Fibroblast of villous mesenchyme (primary cell): ENCODE measurements around the gene ENDOU. TPM values are rescaled to one million over a fixed set of nuclear protein-coding genes. Genes with fewer than 3 reads are reported as not detected.
"Not testable (repeated sequence)": the region's sequence is repeated elsewhere in the genome, so short reads cannot be mapped to it uniquely, and the experiment has no call there.

Source experiments
- DNase-seq: peaks from one replicate; pipeline ENCODE4 v3.0.0-alpha.2; 2010; ENCODE audit warnings: low read depth
- H3K4me3 ChIP-seq: 2 replicates; pipeline ENCODE4 v1.5.1; 2011; ENCODE audit warnings: low read depth, mild to moderate bottlenecking, low read length
- total RNA-seq: library from RNA; depleted of rRNA; stranded (reverse); fragments of >200 nt; gene quantifications from 2 replicates; pipeline ENCODE4 v1.2.3, GENCODE V29; 2012
- TF ChIP-seq, protein P1 (sequence below): IDR thresholded peaks from 2 replicates; pipeline ENCODE4 v1.5.1; 2012; ENCODE audit warnings: low read depth, mild to moderate bottlenecking, low read length; ENCODE audit not compliant: insufficient read depth

ENDOU gene
- total RNA-seq, 1 donor: not detected

DNA sequence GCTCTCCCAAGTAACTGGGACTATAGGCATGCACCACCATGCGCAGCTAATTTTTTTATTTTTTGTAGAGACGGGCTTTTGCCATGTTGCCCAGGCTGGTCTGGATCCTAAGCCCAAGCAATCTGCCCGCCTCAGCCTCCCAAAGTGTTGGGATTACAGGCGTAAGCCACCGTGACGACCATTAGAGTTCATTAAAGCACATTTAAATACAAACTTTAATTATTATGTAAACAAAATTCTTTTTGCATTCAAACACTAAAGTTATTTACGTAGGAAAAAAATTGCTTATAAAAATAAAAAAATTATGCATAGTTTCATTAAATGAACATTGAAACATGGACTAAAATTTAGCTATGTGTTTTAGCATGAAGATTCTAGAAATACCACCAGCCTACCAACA lies 26.7 kb downstream of the ENDOU start:
- no peak for DNase-seq
- H3K4me3 ChIP-seq: no peak overlapping the region
- TF ChIP-seq, protein P1, sequence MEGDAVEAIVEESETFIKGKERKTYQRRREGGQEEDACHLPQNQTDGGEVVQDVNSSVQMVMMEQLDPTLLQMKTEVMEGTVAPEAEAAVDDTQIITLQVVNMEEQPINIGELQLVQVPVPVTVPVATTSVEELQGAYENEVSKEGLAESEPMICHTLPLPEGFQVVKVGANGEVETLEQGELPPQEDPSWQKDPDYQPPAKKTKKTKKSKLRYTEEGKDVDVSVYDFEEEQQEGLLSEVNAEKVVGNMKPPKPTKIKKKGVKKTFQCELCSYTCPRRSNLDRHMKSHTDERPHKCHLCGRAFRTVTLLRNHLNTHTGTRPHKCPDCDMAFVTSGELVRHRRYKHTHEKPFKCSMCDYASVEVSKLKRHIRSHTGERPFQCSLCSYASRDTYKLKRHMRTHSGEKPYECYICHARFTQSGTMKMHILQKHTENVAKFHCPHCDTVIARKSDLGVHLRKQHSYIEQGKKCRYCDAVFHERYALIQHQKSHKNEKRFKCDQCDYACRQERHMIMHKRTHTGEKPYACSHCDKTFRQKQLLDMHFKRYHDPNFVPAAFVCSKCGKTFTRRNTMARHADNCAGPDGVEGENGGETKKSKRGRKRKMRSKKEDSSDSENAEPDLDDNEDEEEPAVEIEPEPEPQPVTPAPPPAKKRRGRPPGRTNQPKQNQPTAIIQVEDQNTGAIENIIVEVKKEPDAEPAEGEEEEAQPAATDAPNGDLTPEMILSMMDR: no peak

- TF ChIP-seq, protein P1: no peak
- H3K4me3 ChIP-seq: no peak overlapping the region
- DNase-seq: no peak
Measured at GRCh38 chr12:47698055-47698454, 27.2 kb downstream of the ENDOU start.

DNA sequence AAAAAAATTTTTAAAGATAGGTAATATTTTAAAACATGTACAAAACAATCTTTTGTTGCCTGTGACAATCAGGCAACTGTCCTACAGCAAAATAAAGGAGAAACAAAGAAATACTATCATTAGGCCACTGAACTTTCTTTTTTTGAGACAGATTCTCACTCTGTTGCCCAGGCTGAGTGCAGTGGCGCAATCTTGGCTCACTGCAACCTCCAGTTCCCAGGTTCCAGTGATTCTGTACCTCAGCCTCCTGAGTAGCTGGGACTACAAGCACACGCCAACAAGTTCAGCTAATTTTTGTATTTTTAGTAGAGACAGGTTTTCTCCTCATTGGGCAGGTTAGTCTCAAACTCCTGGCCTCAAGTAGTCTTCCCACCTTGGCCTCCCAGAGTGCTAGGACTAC lies 36.1 kb downstream of the ENDOU start:
- TF ChIP-seq, protein P1: no peak

GRCh38 chr12:47687636-47688035 lies 37.7 kb downstream of the ENDOU start:
- H3K4me3 ChIP-seq: no peak overlapping the region
- TF ChIP-seq, protein P1: no peak
- DNase-seq: no peak

More for the DNA sequence above, 36.1 kb downstream of the ENDOU start:
- H3K4me3 ChIP-seq: no peak overlapping the region
- no peak for DNase-seq

DNA sequence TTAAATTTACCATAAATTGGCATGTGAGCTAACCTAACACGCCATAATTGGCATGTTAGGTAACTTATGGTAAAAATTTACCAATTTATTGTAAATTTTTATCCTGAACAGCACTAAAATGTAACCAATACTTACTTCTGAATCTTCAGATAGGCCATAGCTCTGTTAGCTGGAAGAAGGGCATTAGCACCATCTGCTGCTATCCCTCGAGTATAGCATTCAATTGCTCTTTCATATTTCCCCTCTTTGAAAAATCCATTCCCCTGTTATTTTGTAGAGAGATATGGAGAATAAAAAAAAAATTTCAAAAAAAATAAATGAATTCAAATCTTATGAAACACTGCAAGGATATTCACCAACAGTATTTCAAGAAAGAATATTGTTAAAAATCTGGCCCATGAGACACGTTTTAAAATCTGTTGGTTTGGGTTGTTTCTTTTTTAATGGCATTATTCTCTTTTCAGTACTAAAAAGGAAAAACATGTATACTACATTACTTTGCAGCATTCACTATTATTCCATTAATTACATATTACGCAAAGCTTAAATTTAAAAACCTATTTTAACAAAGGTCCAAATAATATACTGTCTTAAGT lies 38.5 kb downstream of the ENDOU start:
- peak; percentile 63 for DNase-seq

GRCh38 chr12:47679785-47680184 lies 45.5 kb downstream of the ENDOU start:
- TF ChIP-seq, protein P1: no peak
- no peak overlapping the region for H3K4me3 ChIP-seq
- no peak for DNase-seq

More for the DNA sequence above, 38.5 kb downstream of the ENDOU start:
- H3K4me3 ChIP-seq: no peak overlapping the region
- TF ChIP-seq, protein P1: peak; percentile 76

DNA sequence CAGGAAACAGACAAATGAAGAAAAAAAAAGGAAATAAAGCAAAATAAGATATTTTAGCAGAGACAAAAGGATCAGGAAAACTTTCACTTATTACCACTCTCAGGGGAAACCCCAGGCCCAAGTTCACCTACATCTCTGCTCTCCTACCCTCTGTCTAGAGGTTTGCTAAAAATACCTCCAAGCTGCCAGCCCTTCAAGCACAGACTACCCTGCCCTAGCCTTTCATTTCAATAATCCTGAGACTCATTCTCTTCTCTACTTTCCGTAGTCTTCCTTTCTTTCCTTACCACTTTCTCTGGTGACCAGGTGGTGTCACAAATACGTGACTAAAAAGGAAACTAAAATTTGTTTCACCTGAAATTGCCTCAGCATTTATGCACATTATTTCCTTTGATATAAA lies 53.2 kb downstream of the ENDOU start:
- TF ChIP-seq, protein P1: no peak
- DNase-seq: no peak
- H3K4me3 ChIP-seq: no peak overlapping the region

DNA sequence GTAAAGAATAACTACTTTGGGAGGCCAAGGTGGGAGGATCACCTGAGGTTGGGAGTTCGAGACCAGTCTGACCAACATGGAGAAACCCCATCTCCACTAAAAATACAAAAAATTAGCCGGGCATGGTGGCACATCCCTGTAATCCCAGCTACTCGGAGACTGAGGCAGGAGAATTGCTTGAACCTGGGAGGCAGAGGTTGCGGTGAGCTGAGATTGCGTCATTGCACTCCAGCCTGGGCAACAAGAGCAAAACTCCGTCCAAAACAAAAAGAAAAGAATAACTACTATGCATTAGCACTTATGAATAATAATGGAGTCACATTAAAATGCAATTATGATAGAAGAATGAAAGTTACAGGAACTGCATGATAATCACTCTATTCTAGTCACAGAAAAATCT lies 57.4 kb downstream of the ENDOU start:
- not testable (repeated sequence) for H3K4me3 ChIP-seq, DNase-seq
